Testis (tissue), 3 donors: ENCODE data around the gene IMMP2L. TPM values are rescaled to one million over a fixed set of nuclear protein-coding genes. Genes with fewer than 3 reads are reported as not detected.

ENCODE experiments used
- DNase-seq: peaks from one replicate; pipeline ENCODE4 v3.0.0-alpha.2; 2019
- H3K27ac ChIP-seq, 2 donors: fragments of 200-600 bp; sonication (generic); one replicate each; pipeline ENCODE4 v1.5.1; 2019
- H3K27me3 ChIP-seq: fragments of 200-600 bp; sonication (generic); one replicate; pipeline ENCODE4 v1.5.1; 2019
- H3K36me3 ChIP-seq: fragments of 200-600 bp; sonication (generic); one replicate; pipeline ENCODE4 v1.5.1; 2017; ENCODE audit warnings: low read depth; ENCODE audit errors: missing control alignments
- H3K4me1 ChIP-seq: fragments of 200-600 bp; sonication (generic); one replicate; pipeline ENCODE4 v1.5.1; 2019
- H3K4me3 ChIP-seq, 2 donors: fragments of 200-600 bp; sonication (generic); one replicate each; pipeline ENCODE4 v1.5.1; 2017 to 2019
- H3K9me3 ChIP-seq: fragments of 200-600 bp; sonication (generic); one replicate; pipeline ENCODE4 v1.5.1; 2017
- CTCF ChIP-seq, 3 experiments: fragments of 450-650 bp in 2 of 3; fragments of 200-600 bp in 1 of 3; sonication (generic) in 1 of 3; IDR thresholded peaks; one replicate each; pipeline ENCODE4 v1.5.1; 2016 to 2019; ENCODE audit warnings: antibody characterized with exemption in 3 of 3, mild to moderate bottlenecking in 2 of 3, moderate library complexity in 1 of 3
- POLR2A ChIP-seq: fragments of 450-650 bp; IDR thresholded peaks from one replicate; pipeline ENCODE4 v1.6.1; 2017; ENCODE audit warnings: antibody characterized with exemption, mild to moderate bottlenecking, moderate library complexity
- WGBS, 2 donors: methylation state at CpG; one replicate each; pipeline ENCODE4 v1.1.5; 2018; 5-methylcytosine and 5-hydroxymethylcytosine counted together
- intact Hi-C: fragments of 100-400 bp; cut with DNase I; formaldehyde crosslinking; loops from one replicate; pipeline ENCODE4 v1.15.1; 2023; ENCODE audit warnings: low total_unique reads
- polyA plus RNA-seq: library from polyadenylated mRNA; stranded (reverse); fragments of 350-450 nt; fragmentation: Illumina TruSeq; extraction: RNeasy Lipid Tissue Mini Kit (QIAGEN cat#74804); gene quantifications from one replicate; pipeline ENCODE4 v1.2.3, GENCODE V29; 2014; ENCODE audit warnings: low read depth, low replicate concordance; ENCODE audit not compliant: insufficient read depth
- total RNA-seq, 2 donors: library from RNA; depleted of rRNA; stranded (reverse); fragments of >200 nt; gene quantifications; one replicate each; pipeline ENCODE4 v1.2.3, GENCODE V29; 2016

IMMP2L gene
- total and polyA plus RNA-seq, 3 donors from 2014 or later = 10.7 to 12.4 (median 11.2) TPM

GRCh38 chr7:111499027-111499426, 63.3 kb downstream of the IMMP2L start:
- 81% methylated on average over 3 of the region's 3 CpGs for WGBS, 2 donors
- Histone ChIP-seq H3K27ac (no peak overlapping the region), H3K4me1 (no peaks in the 10 kb centered on the region), H3K27me3 (no peaks in the 10 kb centered on the region), H3K36me3 (no peaks in the 10 kb centered on the region), H3K4me3 (no peak overlapping the region), H3K9me3 (no peaks in the 10 kb centered on the region)
- TF ChIP-seq CTCF (IDR thresholded peaks at IDR 0.05) (no peak), POLR2A (no peak)
- intact Hi-C loops = no loop called here
- no peak for DNase-seq

- TF ChIP-seq CTCF (IDR thresholded peaks at IDR 0.05) (no peak), POLR2A (no peak)
- Histone ChIP-seq H3K27ac (no peak overlapping the region), H3K36me3 (no peaks in the 10 kb centered on the region), H3K27me3 (no peaks in the 10 kb centered on the region), H3K4me3 (no peak overlapping the region), H3K4me1 (no peaks in the 10 kb centered on the region), H3K9me3 (no peaks in the 10 kb centered on the region)
- 85 to 93% methylated on average over 2 of the region's 2 CpGs for WGBS, 2 donors
- no peak for DNase-seq
- intact Hi-C loops = no loop called here
Observed at GRCh38 chr7:111498391-111499007, 63.8 kb downstream of the IMMP2L start.

- intact Hi-C loops = no loop called here
- TF ChIP-seq POLR2A (no peak), CTCF (IDR thresholded peaks at IDR 0.05) (no peak)
- 87 to 96% methylated on average over 2 of the region's 2 CpGs for WGBS, 2 donors
Observed at GRCh38 chr7:111495173-111495810, 67.0 kb downstream of the IMMP2L start.

GRCh38 chr7:111492234-111492633, 70.1 kb downstream of the IMMP2L start:
- intact Hi-C loops = no loop called here
- 80 to 93% methylated on average over 2 of the region's 2 CpGs for WGBS, 2 donors
- TF ChIP-seq CTCF (IDR thresholded peaks at IDR 0.05) (no peak), POLR2A (no peak)

More at GRCh38 chr7:111495173-111495810, 67.0 kb downstream of the IMMP2L start:
- Histone ChIP-seq H3K36me3 (no peaks in the 10 kb centered on the region), H3K4me3 (no peak overlapping the region), H3K4me1 (no peaks in the 10 kb centered on the region), H3K27ac (no peak overlapping the region), H3K27me3 (no peaks in the 10 kb centered on the region), H3K9me3 (no peaks in the 10 kb centered on the region)
- DNase-seq = no peak

More at GRCh38 chr7:111492234-111492633, 70.1 kb downstream of the IMMP2L start:
- Histone ChIP-seq H3K27ac (no peak overlapping the region), H3K27me3 (no peaks in the 10 kb centered on the region), H3K4me3 (no peak overlapping the region), H3K36me3 (no peaks in the 10 kb centered on the region), H3K4me1 (no peaks in the 10 kb centered on the region), H3K9me3 (no peaks in the 10 kb centered on the region)
- DNase-seq = no peak
